ENCODE data around the gene WWTR1.

Gene WWTR1
- total RNA-seq: 0.56 reads per million

DNA sequence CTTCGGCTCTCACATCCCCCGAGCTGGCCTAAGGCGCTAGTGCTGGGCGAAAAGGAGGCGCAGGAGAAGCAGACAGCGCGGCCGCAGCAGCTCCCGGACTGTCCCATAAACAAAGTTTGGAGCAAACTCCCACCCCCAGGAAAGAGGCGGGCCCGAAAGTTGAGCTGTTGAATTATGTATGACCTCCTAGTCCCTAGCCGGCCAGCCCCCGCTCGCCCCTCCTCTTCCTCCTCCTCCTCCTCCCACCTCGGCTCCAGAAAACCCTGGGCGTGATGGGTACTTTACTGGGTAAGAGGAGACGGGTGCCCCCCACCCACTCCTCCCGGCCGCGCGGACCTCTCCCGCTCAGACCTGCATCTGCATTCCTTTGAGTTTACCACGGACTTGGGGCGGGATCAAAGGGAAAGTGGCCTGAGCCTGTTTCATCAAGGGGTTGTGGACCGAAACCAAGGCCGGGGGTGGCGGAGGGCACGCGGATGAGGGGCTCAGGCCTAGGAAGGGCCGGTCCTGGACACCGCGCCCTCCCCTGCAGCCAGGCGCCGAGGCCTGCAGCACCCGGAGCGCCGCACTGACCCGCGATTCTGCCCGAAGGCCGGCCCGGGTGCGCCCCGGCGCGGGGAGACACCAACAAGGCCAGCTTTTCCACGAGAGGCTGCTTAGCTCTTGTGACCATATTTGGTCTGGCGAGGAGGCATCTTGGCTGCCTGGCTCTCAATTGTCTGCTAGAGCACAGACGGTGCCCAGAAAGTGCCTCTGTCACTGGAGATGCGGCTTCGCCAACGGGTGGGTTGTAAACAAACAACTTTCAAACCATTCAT, at the start of gene WWTR1:
TSS of gene WWTR1 (minus strand) at position 100 of the 818 bp plus-strand sequence. CDS start 719 bp downstream, outside the sequence.
- DNase-seq: no peak

DNA sequence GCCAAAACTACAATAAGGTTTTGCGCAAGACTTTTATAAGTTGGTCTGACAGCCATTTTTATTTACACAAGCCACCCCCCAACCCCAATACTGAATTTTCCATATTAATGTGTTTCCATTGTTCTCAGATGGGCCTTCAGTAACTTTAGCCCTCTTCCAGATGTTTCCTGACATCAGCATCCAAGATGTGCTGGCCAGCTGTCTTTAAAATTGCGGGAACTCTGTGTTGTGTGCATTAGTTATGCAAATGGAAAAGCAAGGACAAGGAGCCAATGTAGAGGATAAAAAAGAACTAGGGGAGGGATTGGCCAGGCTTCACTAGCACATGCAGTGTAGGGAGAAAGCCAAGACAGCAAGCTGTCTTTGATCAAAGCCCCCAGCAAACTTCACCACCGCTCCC, 49.1 kb upstream of the WWTR1 start:
- DNase-seq: no peak

- DNase-seq: no peak
Measured at GRCh38 chr3:149705416-149705815, 47.6 kb upstream of the WWTR1 start.

GRCh38 chr3:149703466-149703865, 45.6 kb upstream of the WWTR1 start:
- no peak for DNase-seq

DNA sequence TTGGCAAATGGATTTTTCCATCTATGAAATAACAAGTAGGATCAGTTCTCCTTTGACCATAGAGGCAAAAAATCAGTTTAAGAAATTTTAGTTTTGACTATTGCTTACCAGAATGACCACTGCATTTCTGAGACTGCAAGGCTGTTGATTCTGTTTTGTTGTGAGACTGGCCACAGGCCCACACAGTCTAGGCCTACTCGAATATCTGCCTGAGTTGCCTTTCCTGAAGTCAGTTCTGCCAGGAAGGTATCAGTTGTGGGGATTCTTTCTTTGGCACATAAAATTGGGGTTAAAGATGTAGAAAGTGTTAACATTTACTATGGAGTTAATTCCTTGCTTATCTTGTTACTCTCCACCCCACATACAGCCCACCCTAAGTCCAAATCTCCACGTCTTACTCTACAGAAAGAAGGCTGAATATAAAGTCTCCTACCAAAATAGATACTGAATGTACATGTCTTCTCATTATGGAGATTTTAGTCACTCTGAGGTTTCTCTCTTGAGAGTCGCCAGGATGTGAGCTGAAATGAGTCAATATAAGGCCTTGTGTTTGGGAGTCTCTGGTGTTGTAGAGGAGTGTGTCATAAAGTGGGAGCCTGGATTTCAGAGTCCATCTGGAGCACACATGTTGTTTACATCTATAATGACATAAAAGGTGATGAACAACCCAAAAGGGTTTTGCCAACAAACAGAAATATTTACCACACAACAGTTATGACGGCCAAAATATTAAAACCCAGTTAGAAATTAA, 45.0 kb upstream of the WWTR1 start:
- no peak for DNase-seq

GRCh38 chr3:149701977-149702350, 44.1 kb upstream of the WWTR1 start:
- no peak for DNase-seq

GRCh38 chr3:149701206-149701976, 43.6 kb upstream of the WWTR1 start:
- no peak for DNase-seq

- DNase-seq: no peak
Measured at GRCh38 chr3:149688122-149688757, 30.4 kb upstream of the WWTR1 start.

DNA sequence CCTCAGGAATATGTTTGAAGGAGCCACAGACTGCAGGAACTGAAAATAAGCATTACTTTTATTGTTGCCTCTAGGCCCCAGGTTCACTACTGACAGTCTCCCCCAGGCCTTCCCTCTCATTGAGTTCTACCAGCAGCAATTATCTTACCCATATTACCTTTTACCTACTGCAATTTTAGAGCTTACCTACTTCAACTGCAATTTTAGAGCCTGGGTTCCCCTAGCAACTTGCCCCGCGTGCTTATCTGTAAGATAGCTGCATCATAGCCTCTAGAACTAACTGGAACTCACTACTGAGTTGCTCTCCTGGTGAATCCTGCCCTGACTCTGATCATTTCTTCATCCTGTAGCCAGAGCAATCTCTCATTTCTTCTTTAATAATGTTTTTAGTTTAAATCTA, 29.2 kb upstream of the WWTR1 start:
- no peak for DNase-seq

GRCh38 chr3:149678351-149678950, 20.6 kb upstream of the WWTR1 start:
- DNase-seq: no peak

DNA sequence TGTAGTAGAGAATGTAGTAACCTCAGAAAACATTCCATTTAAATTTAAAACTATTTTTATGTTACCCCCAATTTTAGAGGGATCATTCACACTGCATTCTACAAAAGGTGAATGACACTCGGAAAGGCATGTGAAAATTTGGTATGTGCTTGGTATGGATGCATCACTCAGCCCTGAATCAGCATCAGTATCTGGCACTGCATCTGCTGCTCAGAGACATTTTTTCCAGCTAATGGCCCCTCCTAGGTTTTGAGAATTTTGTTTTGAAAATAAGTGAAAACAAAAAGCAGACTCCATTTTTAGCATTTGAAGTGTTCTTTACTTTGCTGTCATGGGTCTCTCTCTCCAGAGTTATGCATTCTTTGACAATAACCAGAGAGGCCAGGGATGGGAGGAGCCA, 15.6 kb upstream of the WWTR1 start:
- no peak for DNase-seq

GRCh38 chr3:149670742-149671492, 13.1 kb upstream of the WWTR1 start:
- no peak for DNase-seq

DNA sequence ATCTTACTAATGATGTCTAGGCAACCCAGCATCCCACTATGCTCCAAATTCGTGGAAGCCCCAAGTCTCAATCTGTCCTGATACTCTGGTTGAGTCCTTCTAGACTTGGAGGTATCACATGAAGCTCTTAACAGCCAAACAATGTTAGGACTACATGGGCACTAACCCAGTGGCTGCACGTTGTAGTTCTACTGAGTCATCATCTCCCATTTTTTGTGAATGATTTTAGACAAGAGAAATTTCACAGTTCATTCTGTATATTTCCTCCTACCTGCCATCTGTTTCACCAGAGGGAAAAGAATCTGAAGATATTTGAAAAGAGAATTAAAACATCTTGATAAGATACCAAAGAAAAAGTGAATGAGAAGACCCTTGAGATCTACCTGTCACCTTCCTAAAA, 9.8 kb upstream of the WWTR1 start:
- no peak for DNase-seq

GRCh38 chr3:149663966-149664365, 6.1 kb upstream of the WWTR1 start:
- no peak for DNase-seq

GRCh38 chr3:149662240-149662887, 4.5 kb upstream of the WWTR1 start:
- no peak for DNase-seq

- no peak for DNase-seq
Measured at GRCh38 chr3:149660462-149660861, 2.6 kb upstream of the WWTR1 start.

DNA sequence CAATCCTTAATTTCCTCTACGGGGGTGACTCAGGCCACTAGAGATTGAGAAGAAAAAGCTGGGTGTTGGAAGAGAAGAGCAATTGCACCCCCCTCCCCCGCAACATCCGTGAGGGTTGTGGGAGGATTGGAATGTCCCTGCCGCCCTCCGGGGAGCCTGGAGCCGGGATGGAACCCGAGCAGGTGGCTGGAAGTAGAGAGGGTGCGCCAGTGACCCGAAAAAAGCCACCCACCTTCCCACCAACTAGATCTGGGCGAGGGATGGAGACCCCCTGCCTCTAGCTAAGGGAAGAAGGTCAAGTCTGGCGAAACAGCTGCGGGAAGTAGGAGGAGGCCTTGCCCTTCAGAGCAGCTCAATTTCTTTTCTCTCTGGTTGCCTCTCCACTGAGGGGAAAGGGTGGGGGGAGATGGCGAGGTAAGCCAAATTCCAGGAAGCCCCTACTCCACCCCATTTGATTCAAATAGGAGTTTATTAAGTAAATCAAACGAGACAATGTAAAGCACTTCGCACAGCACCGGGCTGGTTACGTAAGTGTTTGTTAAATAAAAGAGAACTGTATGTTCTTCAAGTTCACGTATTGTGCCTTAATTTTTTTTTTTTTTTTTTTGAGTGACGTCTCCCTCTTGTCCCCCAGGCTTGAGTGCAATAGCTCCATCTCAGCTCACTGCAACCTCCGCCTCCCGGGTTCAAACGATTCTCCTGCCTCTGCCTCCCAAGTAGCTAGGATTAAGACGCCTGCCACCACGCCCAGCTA, 1.1 kb upstream of the WWTR1 start:
- no peak for DNase-seq

GRCh38 chr3:149657321-149657925, 402 bp downstream of the WWTR1 start:
- DNase-seq: peak; percentile 2

DNA sequence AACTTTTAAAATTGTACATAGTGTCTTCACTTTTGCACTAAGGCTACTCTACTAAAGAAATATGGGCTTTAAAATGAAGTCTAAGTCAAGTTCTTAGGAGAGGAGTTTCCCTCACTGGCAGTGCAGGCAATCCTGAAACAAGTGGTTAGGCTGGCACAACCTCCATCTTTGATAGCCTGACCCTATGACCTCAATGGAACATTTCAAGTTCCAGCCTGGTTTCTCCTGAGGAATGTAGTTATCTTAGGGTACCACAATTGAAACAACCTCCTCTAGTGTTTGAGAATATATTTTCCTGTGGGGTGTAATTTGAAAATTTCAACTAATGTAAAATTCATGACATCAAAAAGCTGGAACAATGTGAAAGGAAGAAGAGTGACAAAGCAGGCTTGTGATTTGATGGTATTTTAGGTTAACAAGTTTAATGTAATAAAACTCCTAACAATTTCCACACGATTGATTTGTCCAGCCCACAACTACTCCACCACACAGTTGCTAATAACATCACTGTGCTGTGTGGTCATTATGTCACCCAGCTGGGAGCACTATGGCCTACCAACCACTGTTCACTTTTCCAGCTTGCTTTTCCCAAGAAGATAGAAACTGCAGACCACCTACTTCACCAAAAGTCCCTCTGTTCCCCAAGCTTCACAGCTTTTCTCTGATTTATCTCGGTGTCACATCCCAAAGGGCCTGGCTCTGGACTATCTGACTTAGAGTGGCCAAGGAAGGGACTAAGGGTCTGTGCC, 1.8 kb downstream of the WWTR1 start:
- no peak for DNase-seq
